Measurements from ENCODE around the gene BRAP. TPM values are rescaled to one million over a fixed set of nuclear protein-coding genes. Genes with fewer than 3 reads are reported as not detected.

Gene BRAP
- polyA plus RNA-seq, 1 of the 3 experiments (the other 2 are of a cell fraction), result 11.4 TPM

Other genes with a start within 250 kb of the BRAP start
- gene ATXN2, start 86.6 kb downstream of the BRAP start, polyA plus RNA-seq (2012; rRNA removed), result 22.8 and 35.7 TPM in 2 replicates
- gene ACAD10, start 97 bp upstream of the BRAP start, polyA plus RNA-seq (2012; rRNA removed), result 24.6 and 29.0 TPM in 2 replicates
- gene ALDH2, start 81.0 kb upstream of the BRAP start, polyA plus RNA-seq (2012; rRNA removed), result 60.4 and 67.5 TPM in 2 replicates
- 38.1 and 45.0 TPM in 2 replicates for gene MAPKAPK5, start 156.3 kb upstream of the BRAP start, polyA plus RNA-seq (2012; rRNA removed)